Testis (tissue), 2 donors: ENCODE results near the gene HORMAD1.

Experiments
- POLR2A ChIP-seq: fragments of 450-650 bp; IDR thresholded peaks from one replicate; pipeline ENCODE4 v1.6.1; 2017; ENCODE audit warnings: antibody characterized with exemption, mild to moderate bottlenecking, moderate library complexity
- TF ChIP-seq, protein P1 (sequence below), 3 experiments: fragments of 450-650 bp in 2 of 3; fragments of 200-600 bp in 1 of 3; sonication (generic) in 1 of 3; IDR thresholded peaks; one replicate each; pipeline ENCODE4 v1.5.1; 2016 to 2019; ENCODE audit warnings: antibody characterized with exemption in 3 of 3, mild to moderate bottlenecking in 2 of 3, moderate library complexity in 1 of 3

- no peak for TF ChIP-seq POLR2A
- TF ChIP-seq, protein P1, sequence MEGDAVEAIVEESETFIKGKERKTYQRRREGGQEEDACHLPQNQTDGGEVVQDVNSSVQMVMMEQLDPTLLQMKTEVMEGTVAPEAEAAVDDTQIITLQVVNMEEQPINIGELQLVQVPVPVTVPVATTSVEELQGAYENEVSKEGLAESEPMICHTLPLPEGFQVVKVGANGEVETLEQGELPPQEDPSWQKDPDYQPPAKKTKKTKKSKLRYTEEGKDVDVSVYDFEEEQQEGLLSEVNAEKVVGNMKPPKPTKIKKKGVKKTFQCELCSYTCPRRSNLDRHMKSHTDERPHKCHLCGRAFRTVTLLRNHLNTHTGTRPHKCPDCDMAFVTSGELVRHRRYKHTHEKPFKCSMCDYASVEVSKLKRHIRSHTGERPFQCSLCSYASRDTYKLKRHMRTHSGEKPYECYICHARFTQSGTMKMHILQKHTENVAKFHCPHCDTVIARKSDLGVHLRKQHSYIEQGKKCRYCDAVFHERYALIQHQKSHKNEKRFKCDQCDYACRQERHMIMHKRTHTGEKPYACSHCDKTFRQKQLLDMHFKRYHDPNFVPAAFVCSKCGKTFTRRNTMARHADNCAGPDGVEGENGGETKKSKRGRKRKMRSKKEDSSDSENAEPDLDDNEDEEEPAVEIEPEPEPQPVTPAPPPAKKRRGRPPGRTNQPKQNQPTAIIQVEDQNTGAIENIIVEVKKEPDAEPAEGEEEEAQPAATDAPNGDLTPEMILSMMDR (IDR thresholded peaks at IDR 0.05) = no peak
Measured at GRCh38 chr1:150660584-150660983, 60.1 kb downstream of the HORMAD1 start.
